GM13976 (cell line): ENCODE data around the gene RGS6.
A peak's percentile ranks its signal among the peaks of the same experiment; 100 is the strongest.

ENCODE experiments used
- DNase-seq: peaks from one replicate; pipeline ENCODE4 v3.0.0; 2012; ENCODE audit warnings: low spot score
- in situ Hi-C: fragments of 300-500 bp; cut with MboI; formaldehyde crosslinking; loops from one replicate; pipeline ENCODE4 v1.12.0; 2022; ENCODE audit warnings: low sequenced_read_pairs, mixed read lengths, inconsistent platforms; ENCODE audit not compliant: unreplicated experiment
- TF ChIP-seq, protein P1 (sequence below): IDR thresholded peaks from 2 replicates; pipeline ENCODE4 v1.5.1; 2012; ENCODE audit warnings: borderline replicate concordance, mild to moderate bottlenecking; ENCODE audit not compliant: insufficient read depth; ENCODE audit errors: extremely low read depth, missing control alignments, control extremely low read depth

Gene RGS6

DNA sequence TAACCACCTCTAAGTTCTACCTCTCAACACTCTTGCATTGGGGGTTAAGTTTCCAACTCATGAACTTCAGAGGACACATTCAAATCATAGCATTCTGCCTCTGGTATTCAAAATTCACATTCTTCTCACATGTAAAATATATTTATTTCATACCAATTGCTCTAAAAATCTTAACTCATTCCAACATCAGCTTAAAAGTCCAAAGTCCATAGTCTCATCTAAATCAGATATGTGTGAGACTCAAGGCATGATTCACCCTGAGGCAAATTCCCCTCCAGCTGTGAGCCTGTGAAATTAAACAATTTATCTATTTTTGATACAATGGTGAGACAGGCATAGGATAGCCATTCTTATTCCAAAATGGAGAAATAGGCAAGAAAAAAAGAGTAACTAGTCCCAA lies 214.0 kb downstream of the RGS6 start:
- DNase-seq: no peak
- in situ Hi-C loops: no loop called here
- TF ChIP-seq, protein P1, sequence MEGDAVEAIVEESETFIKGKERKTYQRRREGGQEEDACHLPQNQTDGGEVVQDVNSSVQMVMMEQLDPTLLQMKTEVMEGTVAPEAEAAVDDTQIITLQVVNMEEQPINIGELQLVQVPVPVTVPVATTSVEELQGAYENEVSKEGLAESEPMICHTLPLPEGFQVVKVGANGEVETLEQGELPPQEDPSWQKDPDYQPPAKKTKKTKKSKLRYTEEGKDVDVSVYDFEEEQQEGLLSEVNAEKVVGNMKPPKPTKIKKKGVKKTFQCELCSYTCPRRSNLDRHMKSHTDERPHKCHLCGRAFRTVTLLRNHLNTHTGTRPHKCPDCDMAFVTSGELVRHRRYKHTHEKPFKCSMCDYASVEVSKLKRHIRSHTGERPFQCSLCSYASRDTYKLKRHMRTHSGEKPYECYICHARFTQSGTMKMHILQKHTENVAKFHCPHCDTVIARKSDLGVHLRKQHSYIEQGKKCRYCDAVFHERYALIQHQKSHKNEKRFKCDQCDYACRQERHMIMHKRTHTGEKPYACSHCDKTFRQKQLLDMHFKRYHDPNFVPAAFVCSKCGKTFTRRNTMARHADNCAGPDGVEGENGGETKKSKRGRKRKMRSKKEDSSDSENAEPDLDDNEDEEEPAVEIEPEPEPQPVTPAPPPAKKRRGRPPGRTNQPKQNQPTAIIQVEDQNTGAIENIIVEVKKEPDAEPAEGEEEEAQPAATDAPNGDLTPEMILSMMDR: no peak

DNA sequence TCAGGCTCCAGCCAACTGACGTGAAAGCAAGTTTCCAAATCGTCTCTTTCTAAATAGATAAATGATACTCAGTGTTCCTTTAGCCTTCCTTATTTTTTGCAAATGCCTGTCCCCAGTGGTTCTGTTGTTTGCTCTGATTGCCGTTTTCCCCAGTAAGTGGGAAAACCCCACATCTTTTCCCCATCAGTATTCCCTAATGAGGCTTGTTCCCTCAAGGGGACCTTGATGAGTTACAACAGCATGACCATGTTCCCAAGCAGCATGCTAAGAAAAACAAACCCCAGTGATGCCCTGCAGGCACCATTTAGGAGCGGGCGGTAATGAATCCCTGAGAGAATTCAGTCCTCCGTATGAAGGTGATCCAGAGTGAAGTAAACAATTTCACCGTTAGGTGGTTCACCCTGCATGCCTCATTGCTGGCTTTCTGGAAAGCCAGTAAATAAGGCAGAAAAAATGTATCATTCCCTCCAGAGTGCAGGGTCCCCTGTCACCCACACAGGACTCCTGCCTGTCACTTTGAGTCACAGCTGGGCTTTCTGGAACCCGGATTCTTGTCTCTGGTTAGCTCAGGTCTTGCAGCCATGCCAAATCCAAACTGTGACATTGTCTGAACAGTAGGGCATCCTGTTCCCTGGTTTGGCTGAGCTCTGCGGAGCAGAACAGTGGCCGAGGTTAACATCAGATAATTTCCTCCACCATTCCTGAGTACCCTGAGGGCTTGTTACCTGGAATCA lies 222.6 kb downstream of the RGS6 start:
- TF ChIP-seq, protein P1: no peak
- no peak for DNase-seq
- in situ Hi-C loops: no loop called here

DNA sequence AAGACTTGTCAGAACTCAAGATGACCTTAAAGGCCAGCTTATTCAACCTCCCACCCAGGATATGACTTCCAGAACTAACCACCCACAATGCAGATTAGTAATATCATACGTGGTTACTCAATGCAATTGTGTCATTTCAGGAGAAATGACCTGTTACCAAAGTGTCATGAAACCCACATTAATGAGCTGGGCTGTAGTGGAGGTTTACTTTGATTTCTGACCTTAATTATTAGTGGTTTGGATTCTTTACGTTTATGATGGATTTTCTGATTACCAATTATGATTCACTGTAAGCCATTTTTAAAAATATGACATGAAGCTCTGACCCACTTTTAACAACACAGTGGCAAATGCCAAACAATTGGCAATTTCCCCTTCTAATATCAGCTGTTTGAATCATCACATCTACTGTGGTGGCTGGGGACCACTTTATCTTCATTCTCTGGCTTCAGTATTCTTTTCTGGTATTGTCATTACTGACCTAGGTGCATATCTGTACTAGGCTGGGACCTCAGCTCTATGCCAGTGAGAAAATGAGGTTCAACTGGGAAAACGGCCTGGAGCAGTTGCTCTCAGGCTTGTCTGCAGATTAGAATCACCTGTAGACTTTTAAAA lies 223.3 kb downstream of the RGS6 start:
- no peak for DNase-seq
- in situ Hi-C loops: no loop called here
- TF ChIP-seq, protein P1: no peak

DNA sequence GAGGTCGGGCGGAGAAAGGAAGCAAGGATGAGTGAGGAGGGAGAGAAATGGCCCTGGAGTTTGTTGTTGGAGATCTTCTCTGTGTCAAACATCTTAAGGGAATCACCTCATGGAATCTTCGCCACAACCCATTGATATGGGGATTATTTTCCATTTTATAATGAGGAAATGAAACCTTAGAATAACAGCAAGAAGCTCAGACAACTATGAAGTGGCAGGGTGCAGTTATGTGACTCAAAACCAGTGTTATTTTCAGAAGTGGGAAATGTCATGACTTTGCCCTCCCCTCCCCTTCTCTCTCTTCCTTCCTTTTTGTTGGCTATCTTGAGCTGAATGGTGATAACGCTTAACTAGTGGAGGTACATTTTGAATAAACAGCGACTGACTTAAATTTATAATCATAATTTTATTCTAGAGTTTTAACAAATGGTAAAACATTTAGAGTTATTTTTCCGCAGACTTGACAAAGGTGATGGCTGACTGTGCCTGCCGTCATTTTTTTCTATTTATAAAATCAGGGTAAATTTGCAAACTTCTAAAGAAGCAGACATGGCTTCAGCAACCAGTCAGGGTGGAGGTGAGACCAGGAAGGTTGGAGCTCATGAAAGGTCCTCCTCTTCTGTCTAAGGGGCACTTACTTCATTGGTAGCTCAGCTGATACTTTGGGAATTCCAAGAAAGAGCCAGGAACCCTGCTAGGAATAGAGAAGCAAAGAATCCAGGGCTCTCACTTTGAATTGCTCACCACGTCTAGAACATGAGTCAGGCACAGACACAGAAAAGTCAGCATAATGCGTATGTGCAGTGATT lies 232.4 kb downstream of the RGS6 start:
- in situ Hi-C loops: no loop called here
- TF ChIP-seq, protein P1: no peak
- peak; percentile 17 for DNase-seq

DNA sequence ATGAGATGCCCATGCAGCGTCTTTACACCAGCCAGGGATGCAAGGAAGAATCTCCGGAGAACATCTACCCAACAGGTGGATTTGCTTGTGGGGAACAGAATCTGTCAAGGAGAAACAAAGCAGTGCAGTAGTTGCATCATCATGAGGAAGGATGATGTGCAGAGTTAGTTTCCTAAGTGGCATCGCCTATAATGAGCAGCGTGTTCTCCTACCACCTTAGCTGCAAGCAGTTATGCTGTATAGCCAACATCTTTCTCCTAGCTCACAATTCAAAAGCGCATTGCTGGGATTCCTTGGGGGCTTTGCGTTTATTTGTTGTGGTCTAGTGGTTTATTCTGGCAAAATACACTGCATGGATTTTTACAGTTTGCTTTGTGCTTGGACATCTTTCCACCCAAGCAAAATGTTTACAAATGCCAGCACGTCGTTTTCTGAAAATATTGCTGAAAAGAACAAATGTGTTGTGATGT lies 233.0 kb downstream of the RGS6 start:
- in situ Hi-C loops: no loop called here

DNA sequence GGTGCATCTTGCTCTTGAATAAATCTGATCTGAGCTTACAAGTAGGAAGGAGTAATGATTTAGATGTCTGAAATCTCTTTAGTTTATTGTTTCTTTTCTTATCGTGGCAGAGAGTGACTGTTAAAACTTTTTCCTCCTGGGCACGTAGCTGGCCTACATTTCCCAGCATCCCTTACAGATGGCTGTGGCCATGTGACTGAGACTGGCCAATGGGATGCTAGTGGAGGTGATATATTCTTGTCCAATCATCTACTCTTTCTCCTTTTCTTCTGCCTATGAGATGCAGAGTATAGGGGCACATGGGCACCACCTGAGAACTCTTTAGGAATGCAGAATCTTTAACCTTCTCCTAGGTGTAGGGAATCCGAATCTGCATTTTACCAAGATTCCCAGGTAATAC lies 237.3 kb downstream of the RGS6 start:
- DNase-seq: no peak
- in situ Hi-C loops: no loop called here
- TF ChIP-seq, protein P1: no peak

More for the DNA sequence above, 233.0 kb downstream of the RGS6 start:
- DNase-seq: no peak
- TF ChIP-seq, protein P1: no peak
